CD4-positive, alpha-beta T cell treated with Interferon alpha-2 for 1 hour (primary cell): ENCODE measurements around the gene SLC6A6.
A peak's percentile ranks its signal among the peaks of the same experiment; 100 is the strongest.

Experiments
- DNase-seq, 2 donors: peaks; one replicate each; pipeline ENCODE4 v3.0.0-alpha.2; 2020 to 2022

Gene SLC6A6

GRCh38 chr3:14402304-14402811, at the start of gene SLC6A6:
SLC6A6 (plus strand) TSS chr3:14402606; CDS start chr3:14443635, 41,029 bp downstream.
- peak; percentile 95 to 97 for DNase-seq

- no peak for DNase-seq
These were observed 48.9 kb upstream of the SLC6A6 start for GRCh38 chr3:14353502-14353901.

- DNase-seq = no peak
These were observed 44.9 kb upstream of the SLC6A6 start for GRCh38 chr3:14357463-14357862.

GRCh38 chr3:14358426-14359211, 43.8 kb upstream of the SLC6A6 start:
- no peak for DNase-seq

- no peak for DNase-seq
These were observed 43.1 kb upstream of the SLC6A6 start for GRCh38 chr3:14359348-14359747.

- DNase-seq = no peak
These were observed 42.1 kb upstream of the SLC6A6 start for GRCh38 chr3:14360123-14360881.

- DNase-seq = no peak
These were observed 41.2 kb upstream of the SLC6A6 start for GRCh38 chr3:14361068-14361677.

- no peak for DNase-seq
These were observed 39.5 kb upstream of the SLC6A6 start for GRCh38 chr3:14362890-14363289.

GRCh38 chr3:14363379-14363778, 39.0 kb upstream of the SLC6A6 start:
- no peak for DNase-seq

GRCh38 chr3:14363991-14364390, 38.4 kb upstream of the SLC6A6 start:
- no peak for DNase-seq

GRCh38 chr3:14364580-14365292, 37.7 kb upstream of the SLC6A6 start:
- no peak for DNase-seq

- no peak for DNase-seq
These were observed 36.2 kb upstream of the SLC6A6 start for GRCh38 chr3:14366248-14366647.

- DNase-seq = no peak
These were observed 35.2 kb upstream of the SLC6A6 start for GRCh38 chr3:14366915-14367823.

GRCh38 chr3:14368146-14368545, 34.3 kb upstream of the SLC6A6 start:
- DNase-seq = no peak

- DNase-seq = no peak
These were observed 33.5 kb upstream of the SLC6A6 start for GRCh38 chr3:14368885-14369284.

GRCh38 chr3:14369675-14370669, 32.4 kb upstream of the SLC6A6 start:
- no peak for DNase-seq

GRCh38 chr3:14370720-14371572, 31.5 kb upstream of the SLC6A6 start:
- no peak for DNase-seq

GRCh38 chr3:14371573-14372474, 30.6 kb upstream of the SLC6A6 start:
- peak in 1 of 2 donors; percentile 64 for DNase-seq
